PFSK-1 (cell line): ENCODE measurements around the gene KLF6.

Source experiments
- FOXP2 ChIP-seq: optimal IDR thresholded peaks from 2 replicates; pipeline ENCODE3; 2011; ENCODE audit warnings: borderline replicate concordance, control low read depth, inconsistent platforms; ENCODE audit not compliant: insufficient read depth; ENCODE audit errors: extremely low read length, extremely low read depth
- POLR2AphosphoS5 ChIP-seq: IDR thresholded peaks from 2 replicates; pipeline ENCODE4 v1.6.1; 2012; ENCODE audit warnings: low read depth, mild to moderate bottlenecking, control low read depth, low read length, moderate library complexity
- REST ChIP-seq, 2 experiments: IDR thresholded peaks; 2 replicates each; pipeline versions ENCODE4 v1.6.1 to v1.8.0; 2011 to 2012; ENCODE audit warnings: low read depth in 2 of 2, low read length in 2 of 2, control low read depth in 1 of 2, inconsistent platforms in 1 of 2, mild to moderate bottlenecking in 1 of 2, moderate library complexity in 1 of 2; ENCODE audit not compliant: insufficient read depth in 1 of 2

- TF ChIP-seq FOXP2: no peak
- TF ChIP-seq POLR2AphosphoS5: peak; percentile 33; the same call in 1 of the 2 replicates
- no peak; a peak in 1 of 4 replicates for TF ChIP-seq REST (IDR thresholded peaks at IDR 0.05; ENCODE audit: insufficient read depth in 1 of 2, low read depth in 2 of 2, low read length in 2 of 2)
Measured at GRCh38 chr10:3783682-3784432, 1.2 kb downstream of the KLF6 start.
